ENCODE data around the gene RASSF10.

RASSF10 gene

GRCh38 chr11:13008625-13009475 is at the start of gene RASSF10:
Gene RASSF10 (plus strand): TSS chr11:13009316. CDS start chr11:13009577, 261 bp downstream.
- DNase-seq (ENCODE audit: low spot score) = peak; percentile 95

- no peak for DNase-seq (ENCODE audit: low spot score)
These were observed 47.5 kb upstream of the RASSF10 start for GRCh38 chr11:12961615-12962014.

GRCh38 chr11:12962306-12962705 is 46.8 kb upstream of the RASSF10 start:
- DNase-seq (ENCODE audit: low spot score) = no peak

GRCh38 chr11:12963051-12963450 is 46.1 kb upstream of the RASSF10 start:
- DNase-seq (ENCODE audit: low spot score) = no peak

GRCh38 chr11:12963792-12964536 is 45.2 kb upstream of the RASSF10 start:
- DNase-seq (ENCODE audit: low spot score) = peak; percentile 89

- DNase-seq (ENCODE audit: low spot score) = no peak
These were observed 44.5 kb upstream of the RASSF10 start for GRCh38 chr11:12964650-12965049.

GRCh38 chr11:12966002-12966401 is 43.1 kb upstream of the RASSF10 start:
- DNase-seq (ENCODE audit: low spot score) = no peak

GRCh38 chr11:12968101-12968500 is 41.0 kb upstream of the RASSF10 start:
- no peak for DNase-seq (ENCODE audit: low spot score)

GRCh38 chr11:12968826-12969225 is 40.3 kb upstream of the RASSF10 start:
- no peak for DNase-seq (ENCODE audit: low spot score)

- no peak for DNase-seq (ENCODE audit: low spot score)
These were observed 37.2 kb upstream of the RASSF10 start for GRCh38 chr11:12971955-12972354.

- DNase-seq (ENCODE audit: low spot score) = no peak
These were observed 35.5 kb upstream of the RASSF10 start for GRCh38 chr11:12973528-12974181.

- no peak for DNase-seq (ENCODE audit: low spot score)
These were observed 33.9 kb upstream of the RASSF10 start for GRCh38 chr11:12975195-12975594.

- DNase-seq (ENCODE audit: low spot score) = no peak
These were observed 29.0 kb upstream of the RASSF10 start for GRCh38 chr11:12979928-12980689.

GRCh38 chr11:12981676-12982522 is 27.2 kb upstream of the RASSF10 start:
- no peak for DNase-seq (ENCODE audit: low spot score)

- DNase-seq (ENCODE audit: low spot score) = no peak
These were observed 25.8 kb upstream of the RASSF10 start for GRCh38 chr11:12983336-12983735.

GRCh38 chr11:12986194-12986898 is 22.8 kb upstream of the RASSF10 start:
- no peak for DNase-seq (ENCODE audit: low spot score)

- DNase-seq (ENCODE audit: low spot score) = no peak
These were observed 19.5 kb upstream of the RASSF10 start for GRCh38 chr11:12989428-12990161.

GRCh38 chr11:12990162-12990480 is 19.0 kb upstream of the RASSF10 start:
- DNase-seq (ENCODE audit: low spot score) = no peak

- no peak for DNase-seq (ENCODE audit: low spot score)
These were observed 17.7 kb upstream of the RASSF10 start for GRCh38 chr11:12991426-12991825.

- no peak for DNase-seq (ENCODE audit: low spot score)
These were observed 15.5 kb upstream of the RASSF10 start for GRCh38 chr11:12993626-12994025.

Data from HuH-7 (cell line).